ENCODE data around the gene CDK10.

CDK10 gene

DNA sequence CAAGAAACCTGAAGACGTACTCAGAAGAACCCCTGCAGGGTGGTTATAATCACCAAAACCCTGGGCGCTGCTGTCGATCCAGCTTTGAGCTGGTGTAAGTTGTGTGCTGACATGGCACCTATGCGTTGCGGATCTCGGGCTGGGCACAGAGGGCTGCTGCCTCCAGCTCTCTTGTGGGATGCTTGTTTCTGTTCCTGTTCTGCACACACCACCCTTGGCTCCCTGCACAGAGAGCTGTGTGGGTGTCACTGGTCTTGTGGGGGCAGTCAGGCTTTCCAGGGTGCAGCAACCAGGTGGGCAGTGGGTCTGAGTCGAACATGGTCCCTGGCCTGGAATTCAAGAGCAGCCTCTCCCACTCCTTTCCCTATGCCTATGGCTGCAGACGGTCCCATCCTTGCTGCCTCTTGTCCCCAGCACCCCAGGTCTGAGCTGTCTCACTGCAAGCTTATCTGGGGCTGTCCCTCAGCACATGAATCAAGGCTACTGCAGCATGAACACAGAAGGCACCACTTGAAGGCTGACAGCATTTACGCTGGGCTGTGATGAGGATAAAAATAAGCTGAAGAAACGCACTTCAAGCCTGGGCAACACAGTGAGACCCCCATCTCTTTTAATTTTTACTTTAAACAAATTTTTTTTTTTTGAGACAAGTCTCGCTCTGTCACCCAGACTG lies 55.0 kb downstream of the CDK10 start:
- no peak overlapping the region for H3K27ac ChIP-seq

DNA sequence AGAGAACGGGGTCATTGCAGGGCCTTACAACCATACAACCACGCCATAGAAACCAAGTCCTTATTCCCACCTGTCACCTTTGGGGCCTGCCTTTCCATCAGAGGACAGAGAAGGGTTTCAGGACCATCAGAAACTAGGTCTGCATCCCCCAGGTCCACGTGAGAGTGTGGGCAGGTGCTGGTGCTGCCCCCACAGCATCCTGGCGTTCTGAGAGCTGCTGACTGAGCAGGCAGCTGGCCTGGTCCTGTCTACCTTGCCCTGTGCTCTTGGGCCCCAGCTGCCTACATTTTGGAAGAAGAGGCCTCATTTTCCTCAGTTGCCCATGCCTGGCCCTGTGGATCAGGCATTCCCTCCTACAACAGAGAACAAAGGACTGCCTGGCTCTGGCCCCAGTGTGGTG lies 56.5 kb downstream of the CDK10 start:
- H3K36me3 ChIP-seq (ENCODE audit: control insufficient read depth, insufficient read depth, low read length): no peaks in the 10 kb centered on the region

More for the DNA sequence above, 55.0 kb downstream of the CDK10 start:
- no peak overlapping the region for H3K4me3 ChIP-seq (ENCODE audit: low read depth, low read length)
- H3K9me3 ChIP-seq (ENCODE audit: control insufficient read depth, low read length): no peaks in the 10 kb centered on the region
- no peaks in the 10 kb centered on the region for H3K4me1 ChIP-seq
- TF ChIP-seq, protein P1, sequence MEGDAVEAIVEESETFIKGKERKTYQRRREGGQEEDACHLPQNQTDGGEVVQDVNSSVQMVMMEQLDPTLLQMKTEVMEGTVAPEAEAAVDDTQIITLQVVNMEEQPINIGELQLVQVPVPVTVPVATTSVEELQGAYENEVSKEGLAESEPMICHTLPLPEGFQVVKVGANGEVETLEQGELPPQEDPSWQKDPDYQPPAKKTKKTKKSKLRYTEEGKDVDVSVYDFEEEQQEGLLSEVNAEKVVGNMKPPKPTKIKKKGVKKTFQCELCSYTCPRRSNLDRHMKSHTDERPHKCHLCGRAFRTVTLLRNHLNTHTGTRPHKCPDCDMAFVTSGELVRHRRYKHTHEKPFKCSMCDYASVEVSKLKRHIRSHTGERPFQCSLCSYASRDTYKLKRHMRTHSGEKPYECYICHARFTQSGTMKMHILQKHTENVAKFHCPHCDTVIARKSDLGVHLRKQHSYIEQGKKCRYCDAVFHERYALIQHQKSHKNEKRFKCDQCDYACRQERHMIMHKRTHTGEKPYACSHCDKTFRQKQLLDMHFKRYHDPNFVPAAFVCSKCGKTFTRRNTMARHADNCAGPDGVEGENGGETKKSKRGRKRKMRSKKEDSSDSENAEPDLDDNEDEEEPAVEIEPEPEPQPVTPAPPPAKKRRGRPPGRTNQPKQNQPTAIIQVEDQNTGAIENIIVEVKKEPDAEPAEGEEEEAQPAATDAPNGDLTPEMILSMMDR (IDR thresholded peaks at IDR 0.05): no peak
- H2AFZ ChIP-seq: no peak overlapping the region
- no peak overlapping the region for H3K9ac ChIP-seq
- H3K79me2 ChIP-seq: no peaks in the 10 kb centered on the region
- no peaks in the 10 kb centered on the region for H3K36me3 ChIP-seq (ENCODE audit: control insufficient read depth, insufficient read depth, low read length)
- no peaks in the 10 kb centered on the region for H3K27me3 ChIP-seq (ENCODE audit: control insufficient read depth, insufficient read depth, low read length)
- no peak overlapping the region for H3K4me2 ChIP-seq (ENCODE audit: low read length)

DNA sequence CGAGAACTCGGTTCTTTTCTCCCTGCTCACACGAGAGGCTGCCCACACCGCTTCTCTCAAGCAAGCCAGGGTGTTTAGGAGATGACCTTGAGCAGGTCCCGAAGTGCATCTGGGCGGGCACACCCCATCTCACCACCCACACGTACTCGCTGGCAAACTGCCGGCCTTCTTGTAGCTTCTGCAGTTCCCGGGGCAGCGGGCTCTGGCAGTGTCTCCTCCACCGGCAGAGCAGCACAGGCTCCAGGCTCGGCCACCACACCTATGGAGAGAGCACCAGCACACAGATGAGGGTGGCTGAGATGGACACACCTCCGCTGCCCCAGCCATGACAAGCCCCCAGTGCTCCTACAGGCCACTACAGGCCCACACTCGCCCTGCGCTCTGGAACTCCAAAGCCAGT lies 58.3 kb downstream of the CDK10 start:
- no peaks in the 10 kb centered on the region for H3K9me3 ChIP-seq (ENCODE audit: control insufficient read depth, low read length)
- no peaks in the 10 kb centered on the region for H3K79me2 ChIP-seq
- no peak overlapping the region for H3K27ac ChIP-seq
- TF ChIP-seq, protein P1 (IDR thresholded peaks at IDR 0.05): no peak
- H3K27me3 ChIP-seq (ENCODE audit: control insufficient read depth, insufficient read depth, low read length): no peaks in the 10 kb centered on the region
- no peaks in the 10 kb centered on the region for H3K36me3 ChIP-seq (ENCODE audit: control insufficient read depth, insufficient read depth, low read length)
- H3K9ac ChIP-seq: no peak overlapping the region
- no peak overlapping the region for H3K4me2 ChIP-seq (ENCODE audit: low read length)
- H3K4me1 ChIP-seq: no peaks in the 10 kb centered on the region
- no peak overlapping the region for H3K4me3 ChIP-seq (ENCODE audit: low read depth, low read length)
- H2AFZ ChIP-seq: no peak overlapping the region

More for the DNA sequence above, 56.5 kb downstream of the CDK10 start:
- Histone ChIP-seq H2AFZ (no peak overlapping the region), H3K9me3 (ENCODE audit: control insufficient read depth, low read length) (no peaks in the 10 kb centered on the region), H3K4me1 (no peaks in the 10 kb centered on the region), H3K9ac (no peak overlapping the region), H3K79me2 (no peaks in the 10 kb centered on the region), H3K27me3 (ENCODE audit: control insufficient read depth, insufficient read depth, low read length) (no peaks in the 10 kb centered on the region), H3K4me2 (ENCODE audit: low read length) (no peak overlapping the region), H3K27ac (no peak overlapping the region), H3K4me3 (ENCODE audit: low read depth, low read length) (no peak overlapping the region)
- TF ChIP-seq, protein P1 (IDR thresholded peaks at IDR 0.05): no peak

Measured in parathyroid adenoma (tissue), 2 donors.